Urinary bladder (tissue), 4 donors: ENCODE data around the gene MAPKAPK2. TPM values are rescaled to one million over a fixed set of nuclear protein-coding genes. Genes with fewer than 3 reads are reported as not detected.

ENCODE experiments used
- DNase-seq: peaks from one replicate; pipeline ENCODE4 v3.0.0-alpha.2; 2015; ENCODE audit errors: extremely low spot score
- H3K27ac ChIP-seq: one replicate; pipeline ENCODE4 v1.5.1; 2013; ENCODE audit warnings: low read depth, mild to moderate bottlenecking, moderate library complexity
- H3K36me3 ChIP-seq: one replicate; pipeline ENCODE4 v1.6.1; 2013; ENCODE audit warnings: mild to moderate bottlenecking, moderate library complexity; ENCODE audit not compliant: insufficient read depth
- H3K4me1 ChIP-seq: one replicate; pipeline ENCODE4 v1.6.1; 2013; ENCODE audit warnings: mild to moderate bottlenecking, moderate library complexity; ENCODE audit not compliant: insufficient read depth
- H3K4me3 ChIP-seq: one replicate; pipeline ENCODE4 v1.5.1; 2013; ENCODE audit warnings: low read depth, low read length
- WGBS: extraction: QIAGEN DNeasy Blood & Tissue Kit; methylation state at CpG from one replicate; pipeline ENCODE4 v1.1.7; 2013; 5-methylcytosine and 5-hydroxymethylcytosine counted together
- polyA plus RNA-seq: library from polyadenylated mRNA; stranded (reverse); fragments of 200-250 nt; gene quantifications from one replicate; pipeline ENCODE4 v1.2.3, GENCODE V29; 2013
- total RNA-seq: library from RNA; depleted of rRNA; stranded (reverse); fragments of >200 nt; gene quantifications from one replicate; pipeline ENCODE4 v1.2.3, GENCODE V29; 2014
- donor health status: healthy with polysubstance abuse.
- donor health status: healthy.

MAPKAPK2 gene
- total and polyA plus RNA-seq, 2 donors, result 20.4 to 49.5 TPM

- no peaks in the 10 kb centered on the region for H3K4me1 ChIP-seq
- no peaks in the 10 kb centered on the region for H3K36me3 ChIP-seq
- no peak overlapping the region for H3K27ac ChIP-seq
- no peak overlapping the region for H3K4me3 ChIP-seq
- no peak for DNase-seq
- whole genome bisulfite sequencing, result 92% methylated on average over 7 of the region's 7 CpGs
Measured at GRCh38 chr1:206653715-206654459, 30.8 kb upstream of the MAPKAPK2 start.

GRCh38 chr1:206654828-206655227 lies 29.9 kb upstream of the MAPKAPK2 start:
- H3K4me3 ChIP-seq, result no peak overlapping the region
- H3K36me3 ChIP-seq, result no peaks in the 10 kb centered on the region
- DNase-seq, result no peak
- H3K4me1 ChIP-seq, result no peaks in the 10 kb centered on the region
- 75% methylated on average over 2 of the region's 2 CpGs for WGBS
- H3K27ac ChIP-seq, result no peak overlapping the region

DNA sequence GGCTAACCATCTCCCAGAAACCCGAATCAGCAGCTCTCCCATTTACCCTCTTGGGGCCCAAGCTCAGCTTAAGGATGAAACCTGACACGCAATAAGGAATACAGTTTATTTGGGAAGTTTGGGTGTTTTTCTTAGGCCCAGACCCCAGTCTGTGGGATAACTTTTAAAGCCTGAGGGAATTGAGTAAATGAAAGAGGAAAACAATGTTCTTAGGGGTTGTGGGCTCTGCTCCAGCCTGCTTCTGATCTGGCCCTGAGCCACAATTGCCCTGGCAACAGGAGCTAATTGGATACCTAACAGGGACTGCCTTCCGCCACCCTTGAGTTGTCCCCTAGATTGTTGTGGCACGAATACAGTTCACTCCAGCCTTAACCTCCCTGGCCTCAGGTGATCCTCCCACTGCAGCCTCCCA lies 29.2 kb upstream of the MAPKAPK2 start:
- H3K4me3 ChIP-seq, result no peak overlapping the region
- no peaks in the 10 kb centered on the region for H3K36me3 ChIP-seq
- 80% methylated on average over 4 of the region's 4 CpGs for WGBS
- no peaks in the 10 kb centered on the region for H3K4me1 ChIP-seq
- DNase-seq, result no peak
- H3K27ac ChIP-seq, result no peak overlapping the region

- H3K36me3 ChIP-seq, result no peaks in the 10 kb centered on the region
- 89% methylated on average over 3 of the region's 3 CpGs for WGBS
- H3K27ac ChIP-seq, result no peak overlapping the region
- no peak overlapping the region for H3K4me3 ChIP-seq
- no peaks in the 10 kb centered on the region for H3K4me1 ChIP-seq
- DNase-seq, result no peak
Measured at GRCh38 chr1:206656936-206657335, 27.8 kb upstream of the MAPKAPK2 start.

DNA sequence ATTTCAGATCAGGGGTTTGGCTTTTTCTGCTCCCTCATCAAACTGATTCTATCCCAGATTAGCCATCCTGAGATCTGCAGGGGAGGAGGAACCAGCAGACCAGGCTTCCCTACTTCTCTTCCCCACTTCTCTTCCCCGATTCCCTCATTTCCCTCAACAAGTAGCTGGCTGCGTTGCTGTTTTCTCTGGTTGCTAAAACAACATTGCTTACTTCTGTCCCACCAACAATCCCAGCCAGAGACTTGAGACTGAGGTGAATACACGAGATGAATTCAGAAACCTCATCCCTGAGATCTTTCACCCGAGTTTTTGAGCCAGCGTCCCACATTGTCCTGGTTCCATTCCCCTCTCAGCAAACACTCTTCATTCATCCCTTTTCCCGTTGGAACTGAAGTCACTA lies 27.0 kb upstream of the MAPKAPK2 start:
- WGBS, result 43% methylated on average over 6 of the region's 6 CpGs
- Histone ChIP-seq H3K4me3 (no peak overlapping the region), H3K27ac (no peak overlapping the region), H3K4me1 (no peaks in the 10 kb centered on the region), H3K36me3 (no peaks in the 10 kb centered on the region)
- DNase-seq, result no peak

- DNase-seq, result no peak
- Histone ChIP-seq H3K4me1 (no peaks in the 10 kb centered on the region), H3K4me3 (no peak overlapping the region), H3K36me3 (no peaks in the 10 kb centered on the region), H3K27ac (no peak overlapping the region)
- 27% methylated on average over 22 of the region's 22 CpGs for WGBS
Measured at GRCh38 chr1:206658264-206658980, 26.3 kb upstream of the MAPKAPK2 start.

- H3K4me1 ChIP-seq, result no peaks in the 10 kb centered on the region
- no peak for DNase-seq
- WGBS, result 55% methylated on average over 7 of the region's 7 CpGs
- H3K4me3 ChIP-seq, result no peak overlapping the region
- no peaks in the 10 kb centered on the region for H3K36me3 ChIP-seq
- no peak overlapping the region for H3K27ac ChIP-seq
Measured at GRCh38 chr1:206658981-206659273, 25.8 kb upstream of the MAPKAPK2 start.

- no peak for DNase-seq
- Histone ChIP-seq H3K4me3 (no peak overlapping the region), H3K36me3 (no peaks in the 10 kb centered on the region), H3K27ac (no peak overlapping the region), H3K4me1 (no peaks in the 10 kb centered on the region)
- 94% methylated on average over 4 of the region's 4 CpGs for WGBS
Measured at GRCh38 chr1:206660136-206660535, 24.6 kb upstream of the MAPKAPK2 start.

DNA sequence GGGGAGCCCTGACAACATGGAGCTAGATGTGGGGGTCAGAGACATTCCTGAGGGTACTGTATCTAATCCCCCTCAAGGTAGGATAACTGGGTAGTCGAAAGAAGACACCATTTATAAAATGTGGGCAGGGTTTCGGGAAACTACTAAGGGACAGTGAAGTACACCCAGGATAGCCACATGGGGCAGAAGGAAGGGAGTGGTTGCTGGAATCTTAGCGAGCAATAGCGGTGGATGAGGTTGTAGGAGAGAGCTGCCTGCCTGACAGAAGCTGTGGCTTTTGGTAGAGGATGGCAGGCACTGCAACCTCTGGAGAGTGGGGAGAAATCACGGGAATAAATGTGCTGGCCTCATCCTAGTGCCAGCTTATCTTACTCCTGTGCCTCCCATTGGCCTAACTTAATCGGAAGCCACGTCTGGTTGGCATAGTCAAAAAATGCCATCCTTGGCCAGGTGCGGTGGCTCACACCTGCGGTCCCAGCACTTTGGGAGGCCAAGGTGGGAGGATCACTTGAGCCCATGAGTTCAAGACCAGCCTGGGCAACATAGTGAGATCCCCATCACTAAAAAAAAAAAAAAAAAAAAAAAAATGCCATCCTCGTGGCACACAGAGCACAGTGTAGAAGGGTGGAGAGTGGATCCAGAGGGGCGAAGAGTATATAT lies 23.4 kb upstream of the MAPKAPK2 start:
- Histone ChIP-seq H3K4me3 (no peak overlapping the region), H3K4me1 (no peaks in the 10 kb centered on the region), H3K27ac (no peak overlapping the region), H3K36me3 (no peaks in the 10 kb centered on the region)
- DNase-seq, result no peak
- 87% methylated on average over 11 of the region's 11 CpGs for WGBS

GRCh38 chr1:206662396-206663092 lies 22.2 kb upstream of the MAPKAPK2 start:
- Histone ChIP-seq H3K4me1 (no peaks in the 10 kb centered on the region), H3K36me3 (no peaks in the 10 kb centered on the region), H3K27ac (no peak overlapping the region), H3K4me3 (no peak overlapping the region)
- 76% methylated on average over 3 of the region's 3 CpGs for WGBS
- no peak for DNase-seq

- no peak for DNase-seq
- WGBS, result 56% methylated on average over 5 of the region's 5 CpGs
- Histone ChIP-seq H3K36me3 (no peaks in the 10 kb centered on the region), H3K4me1 (no peaks in the 10 kb centered on the region), H3K4me3 (no peak overlapping the region), H3K27ac (no peak overlapping the region)
Measured at GRCh38 chr1:206663362-206663761, 21.3 kb upstream of the MAPKAPK2 start.

DNA sequence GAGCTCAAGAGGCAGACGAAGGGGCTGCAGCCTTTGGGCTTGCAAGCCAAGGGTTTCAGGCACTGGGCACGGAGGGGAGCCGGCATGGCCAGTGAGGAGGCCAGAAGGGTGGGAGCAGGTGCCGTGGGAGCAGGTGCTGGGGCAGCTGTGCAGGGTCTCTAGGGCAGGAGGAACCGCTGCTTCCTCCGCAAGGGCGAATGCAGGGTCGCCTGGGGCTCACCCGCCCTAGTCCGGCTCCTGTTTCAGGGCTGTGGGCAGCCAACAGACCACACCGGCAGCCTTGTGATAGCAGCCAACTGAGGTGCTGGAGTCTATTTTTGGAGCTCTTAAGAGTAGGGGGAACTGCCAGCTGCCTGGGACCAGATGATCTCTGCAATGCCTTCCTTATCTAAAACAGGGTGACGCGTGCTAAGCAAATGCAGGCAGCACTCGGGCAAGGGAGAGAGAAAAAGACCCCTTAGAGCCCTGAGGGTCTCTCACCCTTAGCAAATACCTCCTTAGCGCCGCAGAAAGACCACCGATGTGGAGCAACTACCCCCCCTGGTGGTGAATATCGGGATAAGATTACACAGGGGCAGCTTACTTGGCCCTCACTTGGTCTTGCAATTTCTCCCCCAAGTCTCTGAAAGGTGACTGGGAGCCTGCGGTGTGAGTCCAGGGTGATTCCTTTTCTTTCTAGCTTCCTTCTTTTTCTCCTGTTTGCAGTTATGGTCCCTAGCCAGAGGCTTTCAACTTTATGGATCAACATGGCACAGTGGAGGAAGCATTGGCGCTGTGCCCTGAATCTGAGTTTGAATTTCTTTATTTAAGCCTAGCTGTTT lies 20.7 kb upstream of the MAPKAPK2 start:
- Histone ChIP-seq H3K4me3 (no peak overlapping the region), H3K4me1 (no peaks in the 10 kb centered on the region), H3K27ac (no peak overlapping the region), H3K36me3 (no peaks in the 10 kb centered on the region)
- 8% methylated on average over 20 of the region's 20 CpGs for WGBS
- DNase-seq, result peak; percentile 37

DNA sequence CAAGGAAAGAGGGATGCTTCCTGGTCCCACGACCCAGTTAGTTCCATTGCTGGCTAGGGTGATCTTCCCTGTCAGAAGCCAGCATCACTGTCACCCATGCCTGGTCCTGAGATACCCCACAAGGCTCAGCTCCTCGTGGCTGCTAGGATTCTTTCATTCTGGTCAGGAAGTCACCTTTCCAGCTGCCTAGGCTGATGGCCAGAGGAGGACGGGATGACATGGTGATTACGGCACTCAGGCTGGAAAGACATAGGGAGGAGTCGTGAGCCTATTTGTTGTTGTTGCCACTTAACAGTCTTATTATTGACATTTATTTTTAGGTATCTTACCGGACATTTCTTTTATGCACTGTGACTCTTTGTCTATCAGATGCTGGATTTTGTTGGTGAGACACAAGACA lies 20.0 kb upstream of the MAPKAPK2 start:
- 60% methylated on average over 6 of the region's 6 CpGs for WGBS
- H3K4me3 ChIP-seq, result no peak overlapping the region
- H3K4me1 ChIP-seq, result no peaks in the 10 kb centered on the region
- H3K27ac ChIP-seq, result no peak overlapping the region
- DNase-seq, result no peak
- no peaks in the 10 kb centered on the region for H3K36me3 ChIP-seq
